ENCODE data around the gene EIPR1.

EIPR1 gene

DNA sequence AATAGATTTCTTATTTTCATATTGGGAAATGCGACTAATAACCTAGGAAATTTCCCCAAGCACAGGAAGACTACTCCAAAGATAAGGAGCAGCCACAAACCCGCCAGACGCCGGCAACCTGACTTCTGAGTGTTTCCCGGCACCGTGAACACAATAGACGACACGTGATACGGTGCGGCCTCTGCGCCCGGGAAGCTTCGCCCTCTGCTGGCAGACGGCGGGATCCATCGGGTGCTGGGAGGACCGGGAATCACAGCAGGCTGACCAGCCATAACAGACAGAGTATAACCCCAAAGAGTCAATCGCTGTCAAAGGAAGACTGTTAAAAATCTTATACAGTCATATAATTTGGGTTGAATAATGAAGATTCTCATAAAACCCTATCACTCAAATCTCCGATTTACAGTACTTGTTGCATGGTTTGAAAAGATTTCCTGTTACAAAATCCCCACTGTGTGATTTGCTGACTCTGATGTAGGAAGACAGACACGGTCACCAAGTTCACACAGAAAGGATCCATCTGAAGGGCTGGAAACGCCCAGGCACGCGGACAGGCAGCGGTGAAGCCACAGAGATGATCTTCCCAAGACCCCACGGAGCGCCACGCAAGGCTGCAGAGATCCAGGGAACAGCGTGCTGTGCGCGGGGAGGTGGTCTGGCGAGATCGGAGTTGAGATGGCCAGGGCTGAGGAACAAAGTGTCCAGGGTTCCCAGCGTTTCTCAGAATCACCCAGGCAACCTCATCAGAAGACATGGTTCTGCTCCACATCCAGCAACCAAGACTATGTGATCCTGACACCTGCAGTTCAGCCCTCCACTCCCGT is 73.8 kb downstream of the EIPR1 start:
- peak; percentile 29 to 36 for DNase-seq (ENCODE audit: low read depth in 2 of 2)

DNA sequence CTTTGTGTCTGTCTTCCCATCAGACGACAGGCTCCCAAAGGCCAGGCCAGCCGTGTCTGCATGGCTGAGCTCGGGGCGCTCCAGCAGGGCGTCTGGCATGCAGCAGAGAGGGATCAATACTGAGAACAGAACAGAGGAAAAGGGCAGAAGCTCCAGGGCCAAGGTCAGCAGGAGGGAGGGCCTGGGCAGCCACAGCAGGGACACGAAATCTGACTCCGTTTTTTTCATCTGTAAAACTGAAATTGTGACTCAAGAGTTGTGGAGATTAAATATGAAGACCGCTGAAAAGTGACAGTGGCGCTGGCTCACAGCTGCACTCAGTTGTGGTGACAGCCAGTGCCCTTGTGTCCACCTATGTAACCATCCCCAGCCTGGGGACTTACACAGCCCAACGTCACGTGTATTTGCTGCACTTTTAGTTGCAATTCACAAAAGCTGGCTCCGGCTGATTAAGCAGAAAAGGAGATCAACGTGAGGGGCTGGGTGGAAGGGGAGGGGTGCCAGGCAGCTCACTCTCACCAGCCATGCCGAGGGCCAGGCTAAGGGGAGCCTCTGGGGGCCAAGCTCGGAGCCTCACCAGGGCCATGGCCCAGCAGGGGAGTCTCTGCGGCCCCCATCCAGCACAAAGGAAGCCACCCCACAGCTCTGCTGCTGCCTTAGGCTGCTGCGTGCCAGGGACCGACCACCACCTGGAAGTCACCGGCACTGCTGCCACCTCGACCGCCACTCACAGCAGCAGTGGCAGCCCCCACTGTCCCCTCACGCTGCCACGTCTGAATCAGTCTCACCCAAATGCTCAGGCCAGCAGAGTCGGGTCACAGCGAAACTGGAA is 74.7 kb downstream of the EIPR1 start:
- DNase-seq (ENCODE audit: low read depth in 2 of 2): no peak

DNA sequence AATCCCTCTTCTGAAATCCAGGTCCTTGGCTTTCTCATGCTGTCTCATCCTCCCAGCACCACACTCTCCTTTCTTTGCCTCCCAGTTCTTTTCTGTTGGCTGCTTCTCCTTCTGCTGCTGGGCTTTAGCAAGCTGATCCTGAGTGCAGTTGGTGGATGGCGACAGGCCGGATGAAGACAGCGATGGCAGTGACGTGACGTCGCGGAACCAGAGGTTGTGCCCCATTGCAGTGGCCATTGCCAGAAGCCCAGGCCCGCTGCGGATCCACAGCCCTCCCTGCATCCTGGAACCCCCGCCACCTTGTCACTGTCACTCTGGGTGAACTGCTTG is 75.2 kb downstream of the EIPR1 start:
- DNase-seq (ENCODE audit: low read depth in 2 of 2): no peak

DNA sequence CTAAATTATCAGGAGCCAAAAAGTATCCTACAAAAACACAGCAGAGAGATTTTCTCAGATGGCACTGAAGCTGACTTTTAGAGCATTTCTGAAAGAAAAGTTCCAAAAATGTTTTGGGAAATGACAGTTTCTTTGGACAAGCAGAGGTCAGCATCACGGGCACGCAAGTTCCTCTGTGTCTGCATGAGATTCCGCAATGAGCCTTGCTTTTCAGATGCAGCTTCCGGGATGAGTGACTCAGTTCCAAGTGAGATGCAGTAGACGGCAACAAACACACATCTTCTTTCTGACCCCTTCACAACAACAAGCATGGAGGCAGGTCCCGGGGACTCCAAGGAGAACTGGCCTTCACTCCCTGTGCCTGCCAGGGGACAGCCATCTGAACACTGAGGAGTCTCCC is 76.6 kb downstream of the EIPR1 start:
- DNase-seq (ENCODE audit: low read depth in 2 of 2): no peak

- DNase-seq (ENCODE audit: low read depth in 2 of 2): no peak
These were observed 77.2 kb downstream of the EIPR1 start for GRCh38 chr2:3300224-3300995.

GRCh38 chr2:3299703-3300102 is 77.9 kb downstream of the EIPR1 start:
- DNase-seq (ENCODE audit: low read depth in 2 of 2): no peak

GRCh38 chr2:3299130-3299529 is 78.5 kb downstream of the EIPR1 start:
- DNase-seq (ENCODE audit: low read depth in 2 of 2): no peak

DNA sequence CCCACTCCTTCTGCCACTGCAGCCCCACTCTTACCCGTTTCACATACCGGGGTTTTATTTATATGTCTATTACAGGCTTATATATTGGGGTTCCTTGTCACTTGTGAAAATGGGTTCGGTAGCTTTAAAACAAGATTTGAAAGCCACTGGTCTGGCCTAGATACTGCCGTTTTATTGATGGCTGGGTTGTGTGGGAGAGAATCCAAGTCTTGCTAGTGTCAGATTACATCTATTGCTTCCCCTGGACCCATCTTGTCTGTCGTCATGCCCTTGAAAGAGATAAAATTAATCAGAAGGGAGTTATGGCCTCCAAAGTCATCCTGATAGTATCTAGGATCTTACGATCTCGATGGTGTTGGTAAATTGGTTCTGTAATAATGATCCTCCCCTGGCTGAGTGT is 79.4 kb downstream of the EIPR1 start:
- no peak for DNase-seq (ENCODE audit: low read depth in 2 of 2)

DNA sequence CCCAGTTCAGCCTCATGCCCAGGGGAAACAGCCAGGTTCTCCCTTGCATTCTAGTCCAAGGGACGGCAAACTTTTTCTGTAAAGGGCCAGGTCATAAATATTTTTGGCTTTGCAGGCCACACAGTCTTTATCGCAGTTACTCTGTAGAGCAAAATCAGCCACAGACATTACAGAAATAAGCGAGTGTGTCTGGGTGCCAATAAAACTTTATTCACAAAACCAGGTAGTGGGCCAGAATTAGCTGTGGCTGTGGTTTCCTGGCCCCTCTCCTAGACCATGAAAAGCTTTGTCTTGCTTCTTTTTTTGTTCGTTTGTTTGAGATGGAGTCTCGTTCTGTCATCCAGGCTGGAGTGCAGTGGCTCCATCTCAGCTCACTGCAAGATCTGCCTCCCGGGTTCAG is 80.1 kb downstream of the EIPR1 start:
- DNase-seq (ENCODE audit: low read depth in 2 of 2): no peak

- no peak for DNase-seq (ENCODE audit: low read depth in 2 of 2)
These were observed 81.2 kb downstream of the EIPR1 start for GRCh38 chr2:3296182-3296972.

DNA sequence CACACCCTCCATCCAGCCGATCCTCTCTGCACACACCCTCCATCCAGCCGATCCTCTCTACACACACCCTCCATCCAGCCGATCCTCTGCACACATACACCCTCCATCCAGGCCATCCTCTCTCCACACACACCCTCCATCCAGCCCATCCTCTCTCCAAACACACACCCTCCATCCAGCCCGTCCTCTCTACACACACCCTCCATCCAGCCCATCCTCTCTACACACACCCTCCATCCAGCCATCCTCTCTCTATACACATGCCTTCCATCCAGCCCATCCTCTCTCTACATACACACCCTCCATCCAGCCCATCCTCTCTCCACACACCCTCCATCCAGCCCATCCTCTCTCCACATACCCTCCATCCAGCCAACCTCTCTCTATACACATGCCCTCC is 83.1 kb downstream of the EIPR1 start:
- no peak for DNase-seq (ENCODE audit: low read depth in 2 of 2)

- no peak for DNase-seq (ENCODE audit: low read depth in 2 of 2)
These were observed 83.5 kb downstream of the EIPR1 start for GRCh38 chr2:3294069-3294468.

- DNase-seq (ENCODE audit: low read depth in 2 of 2): no peak
These were observed 84.4 kb downstream of the EIPR1 start for GRCh38 chr2:3293221-3293620.

GRCh38 chr2:3292416-3292815 is 85.2 kb downstream of the EIPR1 start:
- DNase-seq (ENCODE audit: low read depth in 2 of 2): no peak

- no peak for DNase-seq (ENCODE audit: low read depth in 2 of 2)
These were observed 85.9 kb downstream of the EIPR1 start for GRCh38 chr2:3291750-3292149.

- DNase-seq (ENCODE audit: low read depth in 2 of 2): no peak
These were observed 86.5 kb downstream of the EIPR1 start for GRCh38 chr2:3291113-3291512.

DNA sequence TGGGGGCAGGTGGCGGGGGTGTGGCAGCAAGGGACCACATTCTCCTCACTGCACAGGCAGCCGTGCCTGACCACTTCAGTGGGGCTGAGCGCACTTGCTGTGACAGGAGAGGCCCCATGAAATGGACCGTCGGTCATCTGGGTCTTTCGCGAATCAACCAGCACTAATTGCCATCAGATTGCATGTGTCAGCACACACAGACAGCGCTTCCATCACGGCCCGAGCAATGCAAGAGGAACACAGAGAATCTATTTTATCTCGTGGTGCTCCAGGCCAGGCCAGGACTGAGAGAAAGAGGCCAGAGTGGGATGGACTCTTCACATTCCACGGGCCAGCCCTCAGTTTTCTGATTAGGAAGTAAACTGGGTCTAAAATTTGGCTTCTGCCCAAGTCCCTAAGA is 87.0 kb downstream of the EIPR1 start:
- DNase-seq (ENCODE audit: low read depth in 2 of 2): no peak

- DNase-seq (ENCODE audit: low read depth in 2 of 2): no peak
These were observed 87.6 kb downstream of the EIPR1 start for GRCh38 chr2:3289971-3290370.

DNA sequence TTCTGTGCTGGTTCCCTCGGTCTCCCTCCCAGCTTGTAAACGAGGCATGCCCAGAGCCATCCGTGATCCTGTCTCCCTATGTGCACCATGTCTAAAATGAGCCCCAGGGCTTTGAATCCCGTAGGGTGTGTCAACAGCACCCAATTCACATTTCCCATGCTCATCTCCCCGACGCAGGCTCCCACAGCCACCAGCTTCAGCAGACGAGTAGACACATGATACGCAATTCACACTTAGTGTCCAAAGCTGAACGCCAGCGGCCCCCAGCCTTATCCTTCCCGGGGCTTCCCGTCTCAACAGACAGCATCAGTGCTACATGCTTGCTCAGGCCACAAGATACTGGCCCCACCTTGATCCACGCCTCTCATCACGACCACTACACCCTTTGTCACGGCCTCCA is 88.1 kb downstream of the EIPR1 start:
- DNase-seq (ENCODE audit: low read depth in 2 of 2): no peak

- no peak for DNase-seq (ENCODE audit: low read depth in 2 of 2)
These were observed 88.5 kb downstream of the EIPR1 start for GRCh38 chr2:3289171-3289515.

DNA sequence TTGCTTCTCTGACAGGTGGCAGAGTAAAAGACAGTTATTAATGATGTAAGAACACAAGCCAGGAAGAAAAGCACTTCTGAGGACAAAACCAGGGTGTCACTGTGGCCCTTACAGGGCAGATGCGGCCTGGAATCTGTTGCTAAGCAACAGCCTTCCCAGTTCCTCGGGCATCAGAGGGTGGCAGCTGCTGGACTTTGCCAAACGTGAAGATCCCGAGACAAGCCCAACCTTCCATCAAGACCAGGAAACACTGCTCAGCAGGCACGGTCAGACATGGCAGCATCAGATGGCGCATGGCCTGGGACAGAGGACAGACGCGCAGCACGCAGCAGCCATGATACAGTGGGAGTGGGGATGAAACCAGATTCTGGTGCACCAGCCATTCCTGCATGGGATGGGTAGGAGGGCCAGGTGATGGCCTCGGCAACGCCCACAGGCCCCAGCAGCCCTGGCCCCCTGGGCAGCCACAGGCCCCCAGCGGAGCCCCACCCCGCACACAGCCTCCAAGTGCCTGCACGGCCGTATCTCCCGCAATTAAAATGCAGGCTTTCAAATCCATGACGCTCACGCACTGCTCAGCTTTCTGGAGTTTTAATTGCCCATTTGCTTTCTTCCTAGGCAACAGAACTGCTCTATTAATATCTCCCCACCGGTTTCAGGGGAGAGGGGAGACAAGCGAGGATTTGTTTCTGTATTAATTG is 89.0 kb downstream of the EIPR1 start:
- no peak for DNase-seq (ENCODE audit: low read depth in 2 of 2)
